EL (cell line): ENCODE data around the gene CEP85.

Source experiments
- DNase-seq: peaks from one replicate; pipeline ENCODE4 v3.0.0-alpha.2; 2016

Gene CEP85, protein sequence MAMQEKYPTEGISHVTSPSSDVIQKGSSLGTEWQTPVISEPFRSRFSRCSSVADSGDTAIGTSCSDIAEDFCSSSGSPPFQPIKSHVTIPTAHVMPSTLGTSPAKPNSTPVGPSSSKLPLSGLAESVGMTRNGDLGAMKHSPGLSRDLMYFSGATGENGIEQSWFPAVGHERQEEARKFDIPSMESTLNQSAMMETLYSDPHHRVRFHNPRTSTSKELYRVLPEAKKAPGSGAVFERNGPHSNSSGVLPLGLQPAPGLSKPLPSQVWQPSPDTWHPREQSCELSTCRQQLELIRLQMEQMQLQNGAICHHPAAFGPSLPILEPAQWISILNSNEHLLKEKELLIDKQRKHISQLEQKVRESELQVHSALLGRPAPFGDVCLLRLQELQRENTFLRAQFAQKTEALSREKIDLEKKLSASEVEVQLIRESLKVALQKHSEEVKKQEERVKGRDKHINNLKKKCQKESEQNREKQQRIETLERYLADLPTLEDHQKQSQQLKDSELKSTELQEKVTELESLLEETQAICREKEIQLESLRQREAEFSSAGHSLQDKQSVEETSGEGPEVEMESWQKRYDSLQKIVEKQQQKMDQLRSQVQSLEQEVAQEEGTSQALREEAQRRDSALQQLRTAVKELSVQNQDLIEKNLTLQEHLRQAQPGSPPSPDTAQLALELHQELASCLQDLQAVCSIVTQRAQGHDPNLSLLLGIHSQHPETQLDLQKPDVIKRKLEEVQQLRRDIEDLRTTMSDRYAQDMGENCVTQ

DNA sequence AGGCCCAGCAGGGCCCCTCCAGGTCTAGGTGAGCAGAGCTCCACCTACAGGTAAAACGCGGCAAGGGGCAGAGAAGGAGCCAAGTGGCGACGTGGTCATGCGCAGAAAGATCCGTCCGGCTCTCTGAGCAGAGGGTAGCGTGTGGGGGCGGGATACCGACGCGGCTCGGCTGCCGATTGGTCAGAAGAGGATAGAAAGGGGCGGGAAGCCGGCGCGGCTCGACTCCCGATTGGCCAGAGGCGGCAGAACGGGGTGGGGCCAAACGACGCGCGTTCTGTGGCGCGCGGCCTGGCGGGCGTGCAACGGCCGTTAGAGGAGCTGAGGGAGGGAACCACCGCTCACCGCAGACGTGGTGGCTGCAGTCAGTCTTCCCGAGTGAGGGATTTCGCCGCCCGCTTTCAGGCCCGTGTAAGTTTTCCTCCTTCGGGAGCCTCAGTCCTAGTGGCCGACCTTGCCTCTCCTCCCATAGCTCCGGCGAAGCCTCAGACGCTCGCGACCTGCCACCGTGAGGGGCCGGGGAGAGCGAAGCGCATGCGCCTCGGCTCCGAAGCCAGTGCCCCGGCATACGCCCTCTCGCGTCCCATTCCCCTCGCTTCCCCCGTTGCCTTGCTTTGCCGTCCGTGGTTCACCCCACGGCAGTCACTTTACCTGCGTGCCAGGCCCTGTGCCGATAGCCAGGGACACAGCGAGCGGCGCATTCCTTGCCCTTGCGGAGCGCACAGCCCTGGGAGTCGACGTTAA is at the start of gene CEP85:
CEP85 (plus strand) TSS at position 298 of the 741 bp plus-strand sequence. CDS start 5,584 bp downstream, outside the sequence.
- peak; percentile 97 for DNase-seq

DNA sequence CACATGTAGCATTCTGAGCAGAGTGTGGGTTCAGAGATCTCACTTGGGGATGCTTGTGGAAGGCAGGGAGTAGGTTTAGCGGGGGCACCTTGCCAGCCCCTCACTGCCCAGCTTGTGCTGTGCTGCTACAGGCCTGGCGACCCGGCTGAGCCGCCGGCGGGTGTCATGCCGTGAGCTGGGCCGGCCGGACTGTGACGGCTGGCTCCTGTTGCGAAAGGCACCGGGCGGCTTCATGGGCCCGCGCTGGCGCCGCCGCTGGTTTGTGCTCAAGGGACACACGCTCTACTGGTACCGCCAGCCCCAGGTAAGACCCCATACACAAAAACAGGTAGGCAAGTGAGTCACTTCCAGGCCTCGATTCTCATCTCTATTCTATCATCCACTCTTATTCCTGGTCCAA is 49.1 kb upstream of the CEP85 start:
- DNase-seq: no peak

DNA sequence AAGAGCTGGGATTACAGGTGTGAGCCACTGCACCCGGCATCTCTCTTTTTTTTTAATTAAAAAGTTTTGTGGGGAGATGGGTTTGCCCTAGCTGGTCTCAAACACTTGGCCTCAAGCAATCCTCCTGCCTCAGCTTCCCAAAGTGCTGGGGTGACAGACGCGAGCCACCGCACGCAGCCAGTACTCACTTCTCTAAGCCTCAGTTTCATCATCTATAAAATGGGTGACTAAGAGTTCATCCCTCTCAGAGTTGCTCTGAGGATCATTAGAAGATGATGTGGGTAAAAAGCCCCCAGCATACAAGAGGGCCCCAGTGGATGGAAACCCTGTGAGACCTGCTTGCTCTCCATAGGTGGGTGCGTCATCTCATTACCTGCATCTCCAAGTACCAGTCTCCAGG is 46.1 kb upstream of the CEP85 start:
- DNase-seq: no peak

DNA sequence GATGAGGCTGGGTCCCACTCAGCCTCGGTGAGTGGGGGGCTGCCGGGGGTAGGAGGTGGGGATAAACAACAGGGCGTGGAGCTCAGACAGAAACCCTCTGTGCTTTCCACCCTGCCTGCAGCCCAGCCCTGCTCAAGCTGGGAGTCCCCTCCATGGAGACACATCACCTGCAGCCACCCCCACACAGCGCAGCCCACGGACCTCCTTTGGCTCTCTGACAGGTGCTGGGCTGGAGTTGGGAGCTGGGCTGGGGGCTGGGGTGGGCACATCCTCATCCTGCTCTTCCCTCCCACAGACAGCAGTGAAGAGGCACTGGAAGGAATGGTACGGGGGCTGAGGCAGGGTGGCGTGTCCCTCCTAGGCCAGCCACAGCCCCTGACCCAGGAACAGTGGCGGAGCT is 45.5 kb upstream of the CEP85 start:
- DNase-seq: no peak

DNA sequence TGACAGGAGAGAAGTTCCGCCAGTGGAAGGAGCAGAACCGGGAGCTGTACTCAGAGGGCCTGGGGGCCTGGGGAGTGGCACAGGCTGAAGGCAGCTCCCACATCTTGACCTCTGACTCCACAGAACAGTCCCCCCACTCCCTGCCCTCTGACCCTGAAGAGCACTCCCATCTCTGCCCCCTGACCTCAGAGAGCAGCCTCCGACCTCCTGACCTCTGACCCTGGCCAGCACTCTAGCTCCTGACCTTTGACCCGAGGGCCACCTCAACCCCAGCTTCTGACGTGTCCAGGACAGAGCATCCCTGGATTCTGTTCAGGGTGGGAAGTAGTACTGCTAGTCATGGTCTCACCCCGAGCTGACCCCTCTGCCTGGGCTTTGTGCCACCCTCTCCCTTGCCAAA is 44.7 kb upstream of the CEP85 start:
- DNase-seq: no peak

DNA sequence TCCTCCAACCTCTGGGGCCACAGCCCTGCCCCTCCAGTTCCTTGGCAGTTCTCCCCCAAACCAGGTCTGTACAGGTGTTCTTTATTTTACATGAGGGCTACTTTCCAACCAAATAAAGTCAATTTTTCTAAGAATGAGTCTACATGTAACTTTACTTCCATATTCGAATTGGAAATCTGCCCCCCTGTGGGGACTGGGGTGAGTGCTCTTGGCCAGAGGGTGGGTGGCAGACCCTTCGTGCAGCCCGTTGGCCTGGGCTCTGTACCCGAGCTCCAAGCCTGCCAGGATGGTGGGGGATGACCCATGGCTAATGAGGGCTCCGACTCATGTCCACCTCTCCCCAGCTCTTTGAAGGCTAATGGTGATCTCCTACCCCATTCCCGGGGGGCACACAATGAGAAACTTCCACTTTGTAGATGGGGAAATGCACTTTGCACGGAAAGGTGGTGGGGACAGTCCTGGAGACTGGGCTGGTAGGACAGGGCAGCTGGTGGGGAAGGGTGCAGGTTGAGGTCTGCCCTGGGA is 44.2 kb upstream of the CEP85 start:
- no peak for DNase-seq

DNA sequence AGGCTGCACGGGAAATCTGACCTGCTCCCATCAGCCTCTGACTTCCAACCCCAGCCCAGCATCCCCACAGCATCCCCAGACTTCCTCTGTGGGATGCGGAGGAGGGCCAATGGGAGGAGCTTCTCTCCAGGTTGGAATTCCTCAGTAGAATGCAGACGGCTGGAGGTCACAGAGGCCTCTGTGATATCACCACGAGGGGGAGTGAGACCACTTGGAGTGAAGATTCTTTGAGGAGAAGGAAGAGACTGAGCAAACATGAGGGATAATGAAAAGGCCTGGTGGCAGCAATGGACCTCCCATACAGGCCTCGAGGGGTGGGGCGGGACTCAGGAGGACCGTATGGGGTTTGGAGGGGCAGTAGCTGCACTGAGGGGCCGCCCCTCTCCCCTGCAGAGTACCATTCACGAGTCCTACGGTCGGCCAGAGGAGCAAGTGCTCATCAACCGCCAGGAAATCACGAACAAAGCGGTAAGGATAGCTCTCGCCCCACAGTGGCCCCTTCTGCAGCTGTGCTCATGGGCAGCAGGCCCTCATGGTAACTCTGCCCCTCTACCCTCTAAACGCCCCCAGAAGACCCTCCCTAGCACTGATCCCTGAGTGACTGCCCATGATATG is 43.5 kb upstream of the CEP85 start, which contains the start of gene CATSPER4:
CATSPER4 (plus strand) TSS at position 230 of the 615 bp plus-strand sequence; CDS start at position 256, 26 bp downstream.
- DNase-seq: peak; percentile 49

DNA sequence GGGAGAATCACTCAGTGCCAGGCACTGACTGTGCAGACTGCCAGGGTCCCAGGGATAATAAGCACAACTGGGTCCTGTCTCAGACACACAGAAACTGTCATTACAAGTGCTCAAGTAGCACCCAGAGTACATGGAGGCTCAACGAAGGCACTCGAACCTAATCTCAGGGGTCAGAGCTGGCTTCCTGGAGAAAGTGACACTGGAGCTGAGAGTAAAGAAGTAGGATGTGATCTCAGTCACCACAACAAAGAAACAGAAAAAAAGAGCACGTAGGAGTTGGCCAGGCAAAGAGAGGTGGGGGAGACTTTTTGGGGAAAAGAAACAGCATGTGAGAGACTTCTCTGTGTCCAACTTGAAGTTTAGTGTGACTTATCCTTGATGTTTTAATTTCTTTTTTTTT is 42.3 kb upstream of the CEP85 start:
- DNase-seq: no peak

DNA sequence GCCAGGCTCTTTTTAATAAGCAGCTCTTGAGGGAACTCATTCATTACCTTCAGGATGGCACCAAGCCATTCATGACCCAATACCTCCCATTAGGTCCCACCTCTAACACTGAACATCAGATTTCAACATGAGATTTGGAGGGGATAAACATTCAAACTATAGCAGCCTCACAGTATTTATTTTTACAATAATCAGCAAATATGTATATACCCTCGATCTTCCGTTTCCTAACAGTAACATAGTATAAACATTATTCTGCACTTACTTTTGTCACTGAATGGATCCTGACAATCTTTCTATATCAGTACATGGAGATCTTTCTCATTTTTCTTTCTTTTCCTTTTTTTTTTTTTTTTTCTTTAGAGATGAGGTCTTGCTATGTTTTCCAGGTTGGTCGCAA is 38.2 kb upstream of the CEP85 start:
- DNase-seq: no peak

DNA sequence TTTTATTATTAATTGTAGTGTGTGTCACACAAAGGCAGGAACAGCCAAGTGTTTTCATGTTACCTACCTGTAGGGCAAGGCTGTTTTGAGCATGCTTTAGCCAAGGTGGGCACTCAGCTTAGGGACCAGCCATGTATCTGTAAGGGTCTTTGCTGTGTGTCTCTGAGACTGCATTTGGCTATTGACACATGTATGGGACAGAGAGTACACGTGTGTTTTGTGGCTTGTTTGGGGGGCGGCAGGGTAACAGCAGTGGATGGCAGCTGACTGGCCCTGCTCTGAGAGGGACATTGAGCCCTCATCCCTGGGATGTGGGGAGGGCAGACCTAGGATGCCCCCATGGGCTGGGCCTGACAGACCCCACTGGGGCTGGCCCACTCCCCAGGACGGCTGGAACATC is 36.7 kb upstream of the CEP85 start:
- DNase-seq: no peak

DNA sequence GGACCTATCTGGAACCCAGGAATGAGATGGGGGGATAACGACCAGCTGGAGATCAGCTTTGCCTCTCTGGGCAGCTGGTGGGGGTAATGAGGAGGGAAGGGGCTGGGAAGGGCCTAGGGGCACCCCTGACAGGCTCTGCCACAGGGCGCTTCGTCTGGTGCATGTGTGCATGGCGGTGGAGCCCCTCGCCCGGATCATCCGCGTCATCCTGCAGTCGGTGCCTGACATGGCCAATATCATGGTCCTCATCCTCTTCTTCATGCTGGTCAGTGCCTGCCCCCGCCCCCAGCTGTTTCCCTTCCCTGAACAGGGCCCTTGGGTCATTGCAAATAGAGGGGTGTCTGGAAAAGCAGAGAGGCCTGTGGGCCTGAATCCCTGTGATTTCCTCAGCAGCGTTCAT is 36.2 kb upstream of the CEP85 start:
- DNase-seq: no peak

DNA sequence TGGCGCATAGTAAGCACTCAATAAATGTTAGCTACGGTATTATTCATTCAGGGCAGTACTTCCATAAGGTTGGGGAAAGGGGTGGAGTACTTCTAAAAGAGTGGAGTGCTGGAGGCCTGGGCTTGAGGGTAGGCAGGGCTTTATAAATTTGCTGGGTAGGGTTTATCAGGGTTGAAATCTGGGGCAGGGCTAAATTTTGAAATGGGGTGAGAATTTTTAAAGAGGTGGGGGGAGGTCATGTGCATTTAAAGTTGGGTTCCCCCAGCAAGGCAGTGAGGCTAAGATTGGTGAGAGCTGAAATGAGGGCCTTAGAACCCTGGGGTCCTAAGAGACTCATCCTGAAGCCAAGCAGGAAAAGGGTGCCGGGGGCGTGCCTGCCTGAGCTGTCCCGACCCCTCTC is 33.6 kb upstream of the CEP85 start:
- DNase-seq: no peak

DNA sequence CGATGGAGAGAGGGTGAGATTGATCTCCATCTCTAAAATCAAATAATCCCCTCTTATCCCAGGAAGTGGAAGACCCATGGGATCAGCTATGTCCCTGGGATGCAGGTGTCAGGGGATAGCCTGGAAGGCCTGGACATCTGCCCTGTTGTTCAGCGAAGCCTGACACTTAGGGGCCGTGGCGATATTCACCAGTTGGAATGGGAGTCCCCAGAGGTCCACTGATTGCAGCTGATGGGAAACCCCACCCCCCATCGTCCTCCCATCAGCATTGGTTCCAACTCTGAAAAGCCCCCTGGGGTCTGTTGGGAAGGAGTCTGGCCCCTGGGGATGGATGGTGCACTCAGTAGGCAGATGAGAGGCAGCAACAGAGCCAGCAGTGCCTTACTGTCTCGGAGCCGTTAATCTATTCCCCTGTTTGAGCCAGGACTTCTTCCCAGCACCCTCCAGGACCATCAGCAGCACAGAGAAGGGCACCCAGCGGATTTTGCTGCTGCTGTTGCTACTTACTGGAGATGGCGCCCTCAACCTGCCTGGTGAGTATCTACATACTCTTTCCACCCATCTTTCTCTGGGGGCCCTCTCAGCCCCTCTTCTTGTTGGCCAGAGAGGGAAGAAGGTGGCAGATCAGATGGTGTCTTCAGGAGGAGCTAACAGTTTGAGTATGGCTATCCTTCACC is 30.2 kb upstream of the CEP85 start:
- DNase-seq: no peak

DNA sequence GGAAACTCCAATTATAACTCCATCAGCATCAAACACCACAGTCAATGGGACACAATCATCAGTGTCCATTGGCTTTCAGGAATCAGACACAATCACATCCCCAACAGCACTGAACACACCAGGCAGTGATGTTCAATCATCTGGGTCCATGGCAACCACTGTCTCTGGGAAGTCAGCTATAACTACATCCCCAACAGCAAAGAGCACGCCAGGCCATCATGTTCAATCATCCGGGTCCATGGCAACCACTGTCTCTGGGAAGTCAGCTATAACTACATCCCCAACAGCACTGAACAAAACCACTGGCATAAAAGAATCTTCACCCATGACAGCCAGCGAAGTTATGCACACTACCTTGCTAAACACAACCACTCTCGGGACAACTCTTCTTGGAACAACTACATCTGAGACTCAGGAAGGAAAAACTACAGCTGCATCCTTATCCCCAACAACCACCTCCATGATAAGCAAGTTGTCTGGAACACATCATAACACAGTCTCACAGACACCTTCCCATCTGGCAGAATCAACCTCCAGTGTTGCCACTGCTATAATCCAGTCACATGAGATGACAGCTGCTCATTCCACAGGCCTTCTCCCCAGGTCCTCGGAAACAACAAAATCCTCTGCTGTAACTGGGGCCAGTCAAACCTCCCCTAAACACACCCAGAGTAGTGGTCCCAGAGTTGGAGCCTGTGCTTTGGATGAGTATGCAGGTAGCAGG is 23.7 kb upstream of the CEP85 start:
- DNase-seq: no peak

DNA sequence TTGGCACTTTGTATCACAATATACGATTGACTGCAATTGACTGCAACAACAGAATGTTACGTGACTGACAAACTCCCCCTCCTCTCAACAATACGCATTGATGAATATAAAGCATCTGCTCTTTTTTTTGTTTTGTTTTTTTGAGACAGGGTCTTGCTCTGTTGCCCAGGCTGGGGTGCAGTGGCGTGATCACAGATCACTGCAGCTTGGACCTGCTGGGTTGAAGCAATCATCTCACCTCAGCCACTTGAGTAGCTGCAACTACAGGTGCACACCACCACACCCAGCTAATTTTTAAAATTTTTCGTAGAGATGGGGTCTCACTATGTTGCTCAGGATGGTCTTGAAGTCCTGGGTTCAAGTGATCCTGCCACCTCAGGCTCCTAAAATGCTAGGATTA is 21.3 kb upstream of the CEP85 start:
- DNase-seq: no peak

DNA sequence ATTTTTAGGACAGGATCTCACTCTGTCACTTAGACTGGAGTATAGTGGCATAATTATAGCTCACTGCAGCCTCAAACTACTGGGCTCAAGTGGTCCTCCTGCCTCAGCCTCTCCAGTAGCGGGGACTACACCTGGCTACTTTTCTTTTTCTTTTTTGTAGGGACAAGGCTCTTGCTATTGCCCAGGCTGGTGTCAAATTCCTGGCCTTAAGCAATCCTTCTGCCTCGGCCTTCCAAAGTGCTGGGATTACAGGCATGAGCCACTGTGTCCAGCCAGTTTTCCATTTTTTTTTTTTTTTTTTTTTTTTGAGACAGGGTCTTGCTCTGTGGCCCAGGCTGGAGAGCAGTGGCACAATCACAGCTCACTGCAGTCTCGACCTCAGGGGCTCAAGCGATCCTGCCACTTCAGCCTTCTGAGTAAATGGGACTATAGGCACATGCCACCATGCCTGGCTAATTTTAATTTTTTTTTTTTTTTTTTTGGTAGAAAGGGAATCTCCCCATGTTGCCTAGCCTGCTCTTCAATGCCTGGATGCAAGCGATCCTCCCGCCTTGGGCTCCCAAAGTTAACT is 20.6 kb upstream of the CEP85 start:
- no peak for DNase-seq

DNA sequence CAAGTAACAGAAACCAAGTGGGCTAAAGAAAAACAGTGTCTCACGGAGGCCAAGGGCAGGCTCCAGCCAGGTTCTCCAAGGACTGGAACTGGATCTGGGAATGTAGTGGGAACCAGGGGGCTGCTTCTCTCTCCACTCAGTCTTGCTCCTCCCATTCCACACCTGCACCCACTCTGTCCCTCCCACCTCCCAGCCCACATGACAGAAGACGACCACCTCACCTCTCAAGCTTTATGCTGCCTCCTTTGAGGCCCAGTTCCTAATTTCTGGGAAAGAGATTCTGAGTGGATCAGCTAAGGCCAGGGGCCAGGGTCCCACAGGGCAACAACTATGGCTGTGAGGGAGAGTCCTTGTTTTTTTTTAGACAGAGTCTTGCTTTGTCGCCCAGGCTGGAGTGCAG is 18.8 kb upstream of the CEP85 start:
- DNase-seq: no peak

DNA sequence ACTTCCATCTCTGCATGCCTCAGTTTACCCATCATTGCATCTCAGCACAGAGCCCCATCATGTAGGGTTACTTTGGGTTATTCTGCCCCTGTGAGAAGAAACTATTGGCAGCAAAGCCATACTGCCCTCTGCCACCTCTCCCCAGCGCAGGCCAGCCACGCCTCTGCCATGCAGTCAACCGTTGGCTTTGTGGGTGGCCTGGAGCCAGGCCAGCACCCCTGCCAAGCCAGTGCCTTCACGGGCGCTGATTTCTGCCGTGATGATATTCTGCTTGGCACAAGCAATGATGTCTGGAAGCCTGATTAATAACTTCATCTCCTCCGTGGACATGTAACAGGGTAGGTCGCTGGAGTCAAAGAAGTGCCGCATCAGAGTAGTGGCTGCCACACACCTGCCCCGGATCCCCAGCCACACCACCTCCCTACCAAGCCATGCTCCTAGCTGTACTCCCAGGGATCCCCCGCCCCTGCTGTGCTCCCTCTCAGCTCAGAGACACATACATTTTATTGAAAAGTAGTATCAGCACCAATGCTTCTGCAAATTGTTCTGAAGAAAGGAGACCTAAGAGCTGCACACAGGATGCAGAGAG is 15.0 kb upstream of the CEP85 start:
- DNase-seq: no peak

DNA sequence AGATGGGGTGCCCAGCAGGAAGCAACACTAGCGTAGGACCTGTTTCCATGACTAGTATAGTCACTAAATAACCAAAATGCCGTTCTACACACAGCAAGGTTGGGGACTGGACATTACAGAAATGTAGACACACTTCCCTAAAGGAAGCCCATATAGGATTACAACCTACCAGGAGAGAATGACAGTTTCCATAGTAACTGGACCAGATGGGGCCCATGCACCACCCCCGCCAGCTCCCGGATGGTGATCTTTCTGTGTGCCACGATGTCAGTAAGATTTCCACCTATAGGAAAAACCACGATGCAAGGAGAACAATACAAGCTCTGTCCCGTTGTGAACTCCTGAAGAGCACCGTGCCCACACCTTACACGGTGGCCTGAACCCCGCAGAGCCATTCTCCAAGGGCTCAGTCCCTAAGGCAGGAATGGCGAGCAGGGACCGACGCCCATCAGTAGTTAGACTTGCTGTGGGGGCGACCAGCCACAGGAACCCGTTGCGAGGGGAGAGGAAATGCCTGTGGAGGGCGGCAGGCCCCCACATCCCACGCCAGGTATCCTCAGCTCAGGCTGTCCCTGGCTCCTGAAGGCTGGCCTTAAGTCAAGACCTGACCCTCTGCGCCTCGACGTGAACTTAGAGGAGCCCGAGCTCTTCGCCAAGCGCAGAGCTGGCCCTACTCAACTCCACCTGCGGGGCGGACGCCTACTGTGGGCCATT is 13.6 kb upstream of the CEP85 start:
- DNase-seq: no peak

DNA sequence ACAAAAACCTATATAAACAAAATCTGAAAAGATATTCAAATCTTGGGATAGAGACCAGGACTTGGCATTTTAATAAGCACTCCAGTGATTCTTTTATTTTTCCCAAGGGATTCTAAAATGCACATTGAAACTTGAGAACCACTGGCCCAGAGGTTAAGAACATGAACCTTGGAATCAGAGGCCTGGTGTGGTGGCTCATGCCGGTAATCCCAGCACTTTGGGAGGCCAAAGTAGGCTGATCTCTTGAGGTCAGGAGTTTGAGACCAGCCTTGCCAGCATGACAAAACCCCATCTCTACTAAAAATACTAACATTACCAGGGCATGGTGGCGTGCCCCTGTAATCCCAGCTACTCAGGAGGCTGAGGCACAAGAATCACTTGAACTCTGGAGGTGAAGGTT is 12.9 kb upstream of the CEP85 start:
- no peak for DNase-seq
